OCI-LY1 (cell line): ENCODE data around the gene SENP1.

Experiments used
- CTCF ChIP-seq: fragments of 200-600 bp; sonication (generic), shearing (Covaris generic); IDR thresholded peaks from 2 replicates; pipeline ENCODE4 v1.5.1; 2017; ENCODE audit warnings: mild to moderate bottlenecking, antibody characterized with exemption, low read length, moderate library complexity, mixed read lengths
- EZH2 ChIP-seq: fragments of 200-600 bp; sonication (generic), shearing (Covaris generic); IDR thresholded peaks from 2 replicates; pipeline ENCODE4 v1.8.0; 2017; ENCODE audit warnings: borderline replicate concordance, mixed run types, mild to moderate bottlenecking, antibody characterized with exemption, low read length, moderate library complexity, mixed read lengths

- TF ChIP-seq CTCF (no peak), EZH2 (no peak)
Measured at GRCh38 chr12:48016373-48017020, 89.4 kb downstream of the SENP1 start.
